DOHH2 (cell line): ENCODE data around the gene ZC3H6.

Experiments used
- EZH2phosphoT487 ChIP-seq: fragments of 200-600 bp; sonication (generic); IDR thresholded peaks from 2 replicates; pipeline ENCODE4 v1.6.1; 2017; ENCODE audit warnings: borderline replicate concordance, mild to moderate bottlenecking, antibody characterized with exemption, low read length, moderate library complexity, mixed read lengths
- TF ChIP-seq, protein P1 (sequence below): fragments of 200-600 bp; sonication (generic); IDR thresholded peaks from one replicate; pipeline ENCODE4 v1.5.1; 2014; ENCODE audit warnings: antibody characterized with exemption, mild to moderate bottlenecking, low read depth, low read length; ENCODE audit not compliant: poor library complexity, severe bottlenecking

DNA sequence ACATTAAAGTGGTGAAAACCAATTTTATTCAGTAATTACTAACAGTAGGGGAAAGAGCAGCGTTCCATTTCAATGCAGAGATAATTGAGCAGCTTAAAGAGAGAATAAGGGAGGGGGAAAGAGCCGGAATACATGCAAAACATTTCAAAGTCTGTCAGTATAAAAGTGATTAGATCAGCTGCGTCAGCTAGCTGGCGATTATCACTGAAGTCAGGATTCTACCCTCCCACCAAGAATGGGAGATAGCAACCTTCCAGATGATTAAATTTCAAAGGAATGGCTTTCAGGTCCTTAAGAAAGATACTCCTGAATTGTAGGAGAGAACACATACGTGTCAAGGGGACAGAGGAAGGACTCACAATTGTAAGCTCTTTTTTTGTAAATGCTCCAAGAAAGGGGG is 2.7 kb upstream of the ZC3H6 start:
- TF ChIP-seq, protein P1, sequence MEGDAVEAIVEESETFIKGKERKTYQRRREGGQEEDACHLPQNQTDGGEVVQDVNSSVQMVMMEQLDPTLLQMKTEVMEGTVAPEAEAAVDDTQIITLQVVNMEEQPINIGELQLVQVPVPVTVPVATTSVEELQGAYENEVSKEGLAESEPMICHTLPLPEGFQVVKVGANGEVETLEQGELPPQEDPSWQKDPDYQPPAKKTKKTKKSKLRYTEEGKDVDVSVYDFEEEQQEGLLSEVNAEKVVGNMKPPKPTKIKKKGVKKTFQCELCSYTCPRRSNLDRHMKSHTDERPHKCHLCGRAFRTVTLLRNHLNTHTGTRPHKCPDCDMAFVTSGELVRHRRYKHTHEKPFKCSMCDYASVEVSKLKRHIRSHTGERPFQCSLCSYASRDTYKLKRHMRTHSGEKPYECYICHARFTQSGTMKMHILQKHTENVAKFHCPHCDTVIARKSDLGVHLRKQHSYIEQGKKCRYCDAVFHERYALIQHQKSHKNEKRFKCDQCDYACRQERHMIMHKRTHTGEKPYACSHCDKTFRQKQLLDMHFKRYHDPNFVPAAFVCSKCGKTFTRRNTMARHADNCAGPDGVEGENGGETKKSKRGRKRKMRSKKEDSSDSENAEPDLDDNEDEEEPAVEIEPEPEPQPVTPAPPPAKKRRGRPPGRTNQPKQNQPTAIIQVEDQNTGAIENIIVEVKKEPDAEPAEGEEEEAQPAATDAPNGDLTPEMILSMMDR = no peak
- no peak for TF ChIP-seq EZH2phosphoT487
